Fibroblast of peridontal ligament (primary cell): ENCODE results near the gene MAP2K6.
A peak's percentile ranks its signal among the peaks of the same experiment; 100 is the strongest.

ENCODE experiments used
- DNase-seq: peaks from one replicate; pipeline ENCODE4 v3.0.0-alpha.2; 2010; ENCODE audit errors: extremely low read depth

MAP2K6 gene

GRCh38 chr17:69489313-69489712 lies 74.8 kb downstream of the MAP2K6 start:
- no peak for DNase-seq

- peak; percentile 81 for DNase-seq
Observed at GRCh38 chr17:69492410-69493071, 78.0 kb downstream of the MAP2K6 start.

GRCh38 chr17:69495787-69496186 lies 81.3 kb downstream of the MAP2K6 start:
- no peak for DNase-seq

- no peak for DNase-seq
Observed at GRCh38 chr17:69497161-69497560, 82.7 kb downstream of the MAP2K6 start.

- no peak for DNase-seq
Observed at GRCh38 chr17:69499318-69499717, 84.8 kb downstream of the MAP2K6 start.

- peak; percentile 72 for DNase-seq
Observed at GRCh38 chr17:69500911-69501429, 86.5 kb downstream of the MAP2K6 start.

- DNase-seq, result peak; percentile 93
Observed at GRCh38 chr17:69501591-69502468, 87.3 kb downstream of the MAP2K6 start.

- DNase-seq, result no peak
Observed at GRCh38 chr17:69503711-69504110, 89.2 kb downstream of the MAP2K6 start.

- DNase-seq, result no peak
Observed at GRCh38 chr17:69505740-69506139, 91.2 kb downstream of the MAP2K6 start.

GRCh38 chr17:69506489-69506888 lies 92.0 kb downstream of the MAP2K6 start:
- no peak for DNase-seq

- no peak for DNase-seq
Observed at GRCh38 chr17:69508814-69509213, 94.3 kb downstream of the MAP2K6 start.

GRCh38 chr17:69511250-69511649 lies 96.8 kb downstream of the MAP2K6 start:
- no peak for DNase-seq

GRCh38 chr17:69512946-69513345 lies 98.4 kb downstream of the MAP2K6 start:
- no peak for DNase-seq

- no peak for DNase-seq
Observed at GRCh38 chr17:69516225-69516624, 101.7 kb downstream of the MAP2K6 start.

- DNase-seq, result peak; percentile 59
Observed at GRCh38 chr17:69516911-69517310, 102.4 kb downstream of the MAP2K6 start.

GRCh38 chr17:69518951-69519350 lies 104.5 kb downstream of the MAP2K6 start:
- no peak for DNase-seq

GRCh38 chr17:69523244-69523861 lies 108.9 kb downstream of the MAP2K6 start:
- peak; percentile 80 for DNase-seq

GRCh38 chr17:69524854-69525253 lies 110.4 kb downstream of the MAP2K6 start:
- DNase-seq, result no peak

GRCh38 chr17:69525920-69526841 lies 111.7 kb downstream of the MAP2K6 start:
- peak; percentile 87 for DNase-seq

GRCh38 chr17:69528035-69528434 lies 113.5 kb downstream of the MAP2K6 start:
- no peak for DNase-seq

GRCh38 chr17:69533481-69534234 lies 119.2 kb downstream of the MAP2K6 start:
- no peak for DNase-seq
